Measurements from ENCODE around the gene SLC35A3.
A peak's percentile ranks its signal among the peaks of the same experiment; 100 is the strongest.

The SLC35A3 gene

GRCh38 chr1:99969729-99970621 lies at the start of gene SLC35A3:
TSS of gene SLC35A3 (plus strand) at chr1:99969996. CDS start at chr1:99993555, 23,559 bp downstream.
- peak within 1 kb of the TSS; percentile 95 for H3K4me3 ChIP-seq (ENCODE audit: low read depth, low read length)
- peaks cover 6% of the 10 kb centered on the region for H3K4me1 ChIP-seq (ENCODE audit: control insufficient read depth, insufficient read depth, low read length)
- H3K36me3 ChIP-seq (ENCODE audit: control insufficient read depth, insufficient read depth, low read length): no peaks in the 10 kb centered on the region
- H3K9me3 ChIP-seq (ENCODE audit: control insufficient read depth, insufficient read depth, low read length): no peaks in the 10 kb centered on the region
- no peaks in the 10 kb centered on the region for H3K27me3 ChIP-seq (ENCODE audit: control insufficient read depth, insufficient read depth, low read length)
- H3K9ac ChIP-seq (ENCODE audit: low read depth, low read length): peak within 1 kb of the TSS; percentile 82

GRCh38 chr1:99934801-99935200 lies 35.0 kb upstream of the SLC35A3 start:
- Histone ChIP-seq H3K36me3 (ENCODE audit: control insufficient read depth, insufficient read depth, low read length) (no peaks in the 10 kb centered on the region), H3K9me3 (ENCODE audit: control insufficient read depth, insufficient read depth, low read length) (no peaks in the 10 kb centered on the region), H3K4me3 (ENCODE audit: low read depth, low read length) (no peak overlapping the region), H3K27me3 (ENCODE audit: control insufficient read depth, insufficient read depth, low read length) (no peaks in the 10 kb centered on the region), H3K4me1 (ENCODE audit: control insufficient read depth, insufficient read depth, low read length) (no peaks in the 10 kb centered on the region), H3K9ac (ENCODE audit: low read depth, low read length) (no peak overlapping the region)

GRCh38 chr1:99935534-99935933 lies 34.3 kb upstream of the SLC35A3 start:
- no peak overlapping the region for H3K9ac ChIP-seq (ENCODE audit: low read depth, low read length)
- no peak overlapping the region for H3K4me3 ChIP-seq (ENCODE audit: low read depth, low read length)
- H3K9me3 ChIP-seq (ENCODE audit: control insufficient read depth, insufficient read depth, low read length): no peaks in the 10 kb centered on the region
- H3K27me3 ChIP-seq (ENCODE audit: control insufficient read depth, insufficient read depth, low read length): no peaks in the 10 kb centered on the region
- no peaks in the 10 kb centered on the region for H3K4me1 ChIP-seq (ENCODE audit: control insufficient read depth, insufficient read depth, low read length)
- no peaks in the 10 kb centered on the region for H3K36me3 ChIP-seq (ENCODE audit: control insufficient read depth, insufficient read depth, low read length)

GRCh38 chr1:99936071-99936470 lies 33.7 kb upstream of the SLC35A3 start:
- Histone ChIP-seq H3K36me3 (ENCODE audit: control insufficient read depth, insufficient read depth, low read length) (no peaks in the 10 kb centered on the region), H3K27me3 (ENCODE audit: control insufficient read depth, insufficient read depth, low read length) (no peaks in the 10 kb centered on the region)

GRCh38 chr1:99942723-99943122 lies 27.1 kb upstream of the SLC35A3 start:
- no peaks in the 10 kb centered on the region for H3K4me1 ChIP-seq (ENCODE audit: control insufficient read depth, insufficient read depth, low read length)
- H3K4me3 ChIP-seq (ENCODE audit: low read depth, low read length): no peak overlapping the region
- H3K36me3 ChIP-seq (ENCODE audit: control insufficient read depth, insufficient read depth, low read length): no peaks in the 10 kb centered on the region
- no peak overlapping the region for H3K9ac ChIP-seq (ENCODE audit: low read depth, low read length)
- H3K27me3 ChIP-seq (ENCODE audit: control insufficient read depth, insufficient read depth, low read length): no peaks in the 10 kb centered on the region
- no peaks in the 10 kb centered on the region for H3K9me3 ChIP-seq (ENCODE audit: control insufficient read depth, insufficient read depth, low read length)

More at GRCh38 chr1:99936071-99936470, 33.7 kb upstream of the SLC35A3 start:
- H3K4me1 ChIP-seq (ENCODE audit: control insufficient read depth, insufficient read depth, low read length): no peaks in the 10 kb centered on the region
- no peak overlapping the region for H3K9ac ChIP-seq (ENCODE audit: low read depth, low read length)
- H3K4me3 ChIP-seq (ENCODE audit: low read depth, low read length): no peak overlapping the region
- no peaks in the 10 kb centered on the region for H3K9me3 ChIP-seq (ENCODE audit: control insufficient read depth, insufficient read depth, low read length)

GRCh38 chr1:99943223-99943794 lies 26.5 kb upstream of the SLC35A3 start:
- Histone ChIP-seq H3K36me3 (ENCODE audit: control insufficient read depth, insufficient read depth, low read length) (no peaks in the 10 kb centered on the region), H3K27me3 (ENCODE audit: control insufficient read depth, insufficient read depth, low read length) (no peaks in the 10 kb centered on the region), H3K9ac (ENCODE audit: low read depth, low read length) (no peak overlapping the region), H3K9me3 (ENCODE audit: control insufficient read depth, insufficient read depth, low read length) (no peaks in the 10 kb centered on the region), H3K4me3 (ENCODE audit: low read depth, low read length) (no peak overlapping the region), H3K4me1 (ENCODE audit: control insufficient read depth, insufficient read depth, low read length) (no peaks in the 10 kb centered on the region)

- Histone ChIP-seq H3K9me3 (ENCODE audit: control insufficient read depth, insufficient read depth, low read length) (no peaks in the 10 kb centered on the region), H3K36me3 (ENCODE audit: control insufficient read depth, insufficient read depth, low read length) (no peaks in the 10 kb centered on the region), H3K4me3 (ENCODE audit: low read depth, low read length) (no peak overlapping the region), H3K4me1 (ENCODE audit: control insufficient read depth, insufficient read depth, low read length) (no peaks in the 10 kb centered on the region), H3K27me3 (ENCODE audit: control insufficient read depth, insufficient read depth, low read length) (no peaks in the 10 kb centered on the region), H3K9ac (ENCODE audit: low read depth, low read length) (no peak overlapping the region)
These were observed 25.6 kb upstream of the SLC35A3 start for GRCh38 chr1:99944192-99944591.

- Histone ChIP-seq H3K9me3 (ENCODE audit: control insufficient read depth, insufficient read depth, low read length) (no peaks in the 10 kb centered on the region), H3K4me3 (ENCODE audit: low read depth, low read length) (no peak overlapping the region), H3K4me1 (ENCODE audit: control insufficient read depth, insufficient read depth, low read length) (no peaks in the 10 kb centered on the region), H3K9ac (ENCODE audit: low read depth, low read length) (no peak overlapping the region), H3K27me3 (ENCODE audit: control insufficient read depth, insufficient read depth, low read length) (no peaks in the 10 kb centered on the region), H3K36me3 (ENCODE audit: control insufficient read depth, insufficient read depth, low read length) (no peaks in the 10 kb centered on the region)
These were observed 24.6 kb upstream of the SLC35A3 start for GRCh38 chr1:99945174-99945573.

- Histone ChIP-seq H3K4me3 (ENCODE audit: low read depth, low read length) (no peak overlapping the region), H3K9me3 (ENCODE audit: control insufficient read depth, insufficient read depth, low read length) (no peaks in the 10 kb centered on the region), H3K27me3 (ENCODE audit: control insufficient read depth, insufficient read depth, low read length) (no peaks in the 10 kb centered on the region), H3K9ac (ENCODE audit: low read depth, low read length) (no peak overlapping the region), H3K36me3 (ENCODE audit: control insufficient read depth, insufficient read depth, low read length) (no peaks in the 10 kb centered on the region), H3K4me1 (ENCODE audit: control insufficient read depth, insufficient read depth, low read length) (no peaks in the 10 kb centered on the region)
These were observed 19.3 kb upstream of the SLC35A3 start for GRCh38 chr1:99950486-99950885.

- no peaks in the 10 kb centered on the region for H3K4me1 ChIP-seq (ENCODE audit: control insufficient read depth, insufficient read depth, low read length)
- H3K4me3 ChIP-seq (ENCODE audit: low read depth, low read length): no peak overlapping the region
- H3K27me3 ChIP-seq (ENCODE audit: control insufficient read depth, insufficient read depth, low read length): no peaks in the 10 kb centered on the region
- H3K36me3 ChIP-seq (ENCODE audit: control insufficient read depth, insufficient read depth, low read length): no peaks in the 10 kb centered on the region
- no peaks in the 10 kb centered on the region for H3K9me3 ChIP-seq (ENCODE audit: control insufficient read depth, insufficient read depth, low read length)
- no peak overlapping the region for H3K9ac ChIP-seq (ENCODE audit: low read depth, low read length)
These were observed 17.3 kb upstream of the SLC35A3 start for GRCh38 chr1:99952522-99952921.

- H3K9ac ChIP-seq (ENCODE audit: low read depth, low read length): no peak overlapping the region
- H3K4me1 ChIP-seq (ENCODE audit: control insufficient read depth, insufficient read depth, low read length): peaks cover 5% of the 10 kb centered on the region
- H3K4me3 ChIP-seq (ENCODE audit: low read depth, low read length): no peak overlapping the region
- H3K9me3 ChIP-seq (ENCODE audit: control insufficient read depth, insufficient read depth, low read length): no peaks in the 10 kb centered on the region
- H3K36me3 ChIP-seq (ENCODE audit: control insufficient read depth, insufficient read depth, low read length): no peaks in the 10 kb centered on the region
- H3K27me3 ChIP-seq (ENCODE audit: control insufficient read depth, insufficient read depth, low read length): no peaks in the 10 kb centered on the region
These were observed 14.4 kb upstream of the SLC35A3 start for GRCh38 chr1:99955375-99955774.

GRCh38 chr1:99956755-99957154 lies 13.0 kb upstream of the SLC35A3 start:
- H3K9ac ChIP-seq (ENCODE audit: low read depth, low read length): no peak overlapping the region
- H3K4me1 ChIP-seq (ENCODE audit: control insufficient read depth, insufficient read depth, low read length): peaks cover 5% of the 10 kb centered on the region
- H3K4me3 ChIP-seq (ENCODE audit: low read depth, low read length): no peak overlapping the region
- H3K27me3 ChIP-seq (ENCODE audit: control insufficient read depth, insufficient read depth, low read length): no peaks in the 10 kb centered on the region
- no peaks in the 10 kb centered on the region for H3K9me3 ChIP-seq (ENCODE audit: control insufficient read depth, insufficient read depth, low read length)
- H3K36me3 ChIP-seq (ENCODE audit: control insufficient read depth, insufficient read depth, low read length): no peaks in the 10 kb centered on the region
